GM12892 (cell line): ENCODE data around the gene C14orf93.

ENCODE experiments used
- DNase-seq: peaks from one replicate; pipeline ENCODE4 v3.0.0; 2011; ENCODE audit not compliant: insufficient read length
- FAIRE-seq: peaks from 2 replicates; lab custom pipeline; 2011; peaks lifted over from hg19 to GRCh38; lab: Jason Lieb, UNC
- POLR2A ChIP-seq: IDR thresholded peaks from 2 replicates; pipeline ENCODE4 v1.6.1; 2011; ENCODE audit warnings: low read depth, low read length, control low read depth
- POLR2AphosphoS5 ChIP-seq: IDR thresholded peaks from 2 replicates; pipeline ENCODE4 v1.6.1; 2011; ENCODE audit warnings: low read depth, low read length, control low read depth
- TAF1 ChIP-seq: IDR thresholded peaks from 2 replicates; pipeline ENCODE4 v1.6.1; 2011; ENCODE audit warnings: low read depth, mild to moderate bottlenecking, control low read depth, low read length, borderline replicate concordance

The C14orf93 gene

GRCh38 chr14:22982477-22983245, 27.3 kb downstream of the C14orf93 start, which contains the start of gene AJUBA:
Gene AJUBA, minus strand, starts transcription at chr14:22982551. Its CDS starts 285 bp downstream, at chr14:22982266.
- TF ChIP-seq TAF1, result no peak
- TF ChIP-seq POLR2A, result no peak
- no peak for TF ChIP-seq POLR2AphosphoS5
- DNase-seq, result peak; percentile 84
- peak; percentile 73 for FAIRE-seq

- no peak for TF ChIP-seq POLR2AphosphoS5
- TF ChIP-seq POLR2A, result no peak
- no peak for TF ChIP-seq TAF1
- DNase-seq (no peak), FAIRE-seq (no peak)
Observed at GRCh38 chr14:22981876-22982476, 28.0 kb downstream of the C14orf93 start.

GRCh38 chr14:22981090-22981875, 28.7 kb downstream of the C14orf93 start:
- FAIRE-seq (no peak), DNase-seq (no peak)
- TF ChIP-seq POLR2A (no peak), POLR2AphosphoS5 (no peak)

- FAIRE-seq (no peak), DNase-seq (no peak)
- no peak for TF ChIP-seq POLR2A
- TF ChIP-seq POLR2AphosphoS5, result no peak
- TF ChIP-seq TAF1, result no peak
Observed at GRCh38 chr14:22980672-22981089, 29.3 kb downstream of the C14orf93 start.

GRCh38 chr14:22979748-22980392, 30.1 kb downstream of the C14orf93 start:
- no peak for TF ChIP-seq POLR2A
- no peak for TF ChIP-seq TAF1
- no peak for TF ChIP-seq POLR2AphosphoS5
- FAIRE-seq (no peak), DNase-seq (no peak)

GRCh38 chr14:22978981-22979671, 30.8 kb downstream of the C14orf93 start:
- TF ChIP-seq POLR2AphosphoS5 (no peak), TAF1 (no peak), POLR2A (no peak)
- DNase-seq (no peak), FAIRE-seq (no peak)

GRCh38 chr14:22978487-22978837, 31.5 kb downstream of the C14orf93 start:
- DNase-seq (no peak), FAIRE-seq (no peak)
- TF ChIP-seq TAF1, result no peak
- TF ChIP-seq POLR2A, result no peak
- no peak for TF ChIP-seq POLR2AphosphoS5

- no peak for FAIRE-seq
- DNase-seq, result no peak
- TF ChIP-seq TAF1, result no peak
- TF ChIP-seq POLR2AphosphoS5, result no peak
- TF ChIP-seq POLR2A, result no peak
Observed at GRCh38 chr14:22977684-22978486, 32.1 kb downstream of the C14orf93 start.

- FAIRE-seq (no peak), DNase-seq (no peak)
- TF ChIP-seq TAF1, result no peak
- TF ChIP-seq POLR2AphosphoS5, result no peak
- TF ChIP-seq POLR2A, result no peak
Observed at GRCh38 chr14:22977434-22977683, 32.6 kb downstream of the C14orf93 start.

GRCh38 chr14:22976620-22977433, 33.1 kb downstream of the C14orf93 start:
- DNase-seq (no peak), FAIRE-seq (no peak)
- no peak for TF ChIP-seq POLR2A
- TF ChIP-seq TAF1, result no peak
- TF ChIP-seq POLR2AphosphoS5, result no peak
